Mesothelial cell of epicardium (in vitro differentiated cells): Measurements from ENCODE around the gene SCMH1. TPM values are rescaled to one million over a fixed set of nuclear protein-coding genes. Genes with fewer than 3 reads are reported as not detected.

Source experiments
- DNase-seq, 2 experiments: peaks; one replicate each; pipeline ENCODE4 v3.0.0; 2021; ENCODE audit warnings: low spot score in 2 of 2; ENCODE audit not compliant: unreplicated experiment in 2 of 2
- H3K27ac Mint-ChIP-seq: 2 replicates; pipeline ENCODE4 v1.8.0; 2021; ENCODE audit warnings: mixed read lengths
- H3K27me3 Mint-ChIP-seq: 2 replicates; pipeline ENCODE4 v1.8.0; 2021; ENCODE audit warnings: low read depth, mixed read lengths
- H3K36me3 Mint-ChIP-seq: 2 replicates; pipeline ENCODE4 v1.8.0; 2021; ENCODE audit warnings: mixed read lengths
- H3K4me1 Mint-ChIP-seq: 2 replicates; pipeline ENCODE4 v1.8.0; 2021; ENCODE audit warnings: mixed read lengths
- H3K4me3 Mint-ChIP-seq: 2 replicates; pipeline ENCODE4 v1.8.0; 2021; ENCODE audit warnings: mild to moderate bottlenecking, moderate library complexity, mixed read lengths
- H3K9me3 Mint-ChIP-seq: 2 replicates; pipeline ENCODE4 v1.8.0; 2021; ENCODE audit warnings: mixed read lengths
- CTCF ChIP-seq: fragments of 200-600 bp; sonication (generic); IDR thresholded peaks from one replicate; pipeline ENCODE4 v1.5.0; 2021; ENCODE audit warnings: antibody characterized with exemption; ENCODE audit not compliant: unreplicated experiment
- total RNA-seq: library from RNA; stranded (reverse); gene quantifications from 3 replicates; pipeline ENCODE4 v1.2.1, GENCODE V29; 2021

SCMH1 gene
- total RNA-seq, 1 donor from 2014 or later: 59.1 TPM

DNA sequence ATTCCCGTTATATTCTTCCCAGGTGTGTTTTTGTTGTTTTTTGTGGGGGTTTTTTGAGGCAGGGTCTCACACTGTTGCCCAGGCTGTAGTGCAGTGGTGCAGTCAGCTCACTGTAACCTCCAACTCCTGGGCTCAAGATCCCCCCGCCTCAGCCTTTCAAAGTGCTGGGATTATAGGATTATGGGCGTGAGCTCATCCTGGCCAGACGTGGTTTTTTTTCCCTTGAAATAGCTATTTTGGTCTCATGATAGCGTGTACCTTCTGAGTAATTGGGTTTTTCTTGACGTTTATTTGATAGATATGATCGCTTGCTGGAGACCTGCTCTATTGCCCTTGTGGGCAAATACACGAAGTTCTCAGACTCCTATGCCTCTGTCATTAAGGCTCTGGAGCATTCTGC, 245.0 kb downstream of the SCMH1 start:
- H3K4me1 Mint-ChIP-seq: peaks cover 2% of the 10 kb centered on the region
- peaks cover 57% of the 10 kb centered on the region for H3K36me3 Mint-ChIP-seq
- no peak for TF ChIP-seq CTCF
- DNase-seq: no peak
- H3K4me3 Mint-ChIP-seq: no peak overlapping the region
- H3K27me3 Mint-ChIP-seq: no peaks in the 10 kb centered on the region
- no peaks in the 10 kb centered on the region for H3K9me3 Mint-ChIP-seq
- H3K27ac Mint-ChIP-seq: no peak overlapping the region

DNA sequence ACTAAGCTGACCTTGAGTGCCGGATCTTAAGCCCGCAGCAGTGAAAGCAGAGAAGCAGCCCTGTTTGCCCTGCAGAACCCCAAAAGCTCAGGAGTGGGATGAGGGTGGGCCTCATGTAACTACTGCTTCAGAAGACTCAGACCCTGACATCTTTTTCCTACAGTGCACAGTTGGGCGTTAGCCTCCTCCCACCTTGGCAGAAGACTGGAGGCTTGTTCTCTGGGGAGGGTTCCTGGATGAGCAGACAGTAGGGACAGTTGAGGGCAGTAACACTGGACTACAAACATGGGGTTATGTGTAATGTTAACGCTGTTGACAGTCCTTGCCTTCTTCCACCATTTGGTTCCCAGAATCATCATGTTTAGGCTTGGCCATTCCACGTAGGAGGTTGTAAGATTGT, 253.0 kb downstream of the SCMH1 start:
- Mint-ChIP-seq H3K36me3 (peaks cover 63% of the 10 kb centered on the region), H3K4me3 (no peak overlapping the region), H3K27me3 (no peaks in the 10 kb centered on the region), H3K27ac (no peak overlapping the region), H3K9me3 (no peaks in the 10 kb centered on the region), H3K4me1 (peaks cover 17% of the 10 kb centered on the region)
- no peak for TF ChIP-seq CTCF
- no peak for DNase-seq

DNA sequence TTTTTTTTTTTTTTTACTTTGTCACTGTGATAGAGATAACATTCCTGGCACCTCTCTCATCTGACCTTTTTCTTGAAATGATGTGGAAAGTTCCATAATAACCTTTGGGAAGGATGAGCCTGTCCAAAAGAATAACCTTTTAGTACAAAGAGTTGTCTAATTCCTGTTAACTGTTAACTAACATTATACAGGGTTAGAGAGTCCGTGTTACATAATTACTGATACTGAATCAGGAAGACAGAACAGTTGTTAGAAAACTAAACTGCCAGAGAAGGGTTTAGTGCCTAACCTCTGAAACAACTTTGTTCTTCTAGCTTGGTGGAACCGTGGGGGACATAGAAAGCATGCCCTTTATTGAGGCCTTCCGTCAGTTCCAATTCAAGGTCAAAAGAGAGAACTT, 253.8 kb downstream of the SCMH1 start:
- H3K27ac Mint-ChIP-seq: no peak overlapping the region
- DNase-seq: no peak
- no peaks in the 10 kb centered on the region for H3K9me3 Mint-ChIP-seq
- no peak overlapping the region for H3K4me3 Mint-ChIP-seq
- H3K4me1 Mint-ChIP-seq: peaks cover 17% of the 10 kb centered on the region
- H3K27me3 Mint-ChIP-seq: no peaks in the 10 kb centered on the region
- H3K36me3 Mint-ChIP-seq: peaks cover 60% of the 10 kb centered on the region
- TF ChIP-seq CTCF: no peak

DNA sequence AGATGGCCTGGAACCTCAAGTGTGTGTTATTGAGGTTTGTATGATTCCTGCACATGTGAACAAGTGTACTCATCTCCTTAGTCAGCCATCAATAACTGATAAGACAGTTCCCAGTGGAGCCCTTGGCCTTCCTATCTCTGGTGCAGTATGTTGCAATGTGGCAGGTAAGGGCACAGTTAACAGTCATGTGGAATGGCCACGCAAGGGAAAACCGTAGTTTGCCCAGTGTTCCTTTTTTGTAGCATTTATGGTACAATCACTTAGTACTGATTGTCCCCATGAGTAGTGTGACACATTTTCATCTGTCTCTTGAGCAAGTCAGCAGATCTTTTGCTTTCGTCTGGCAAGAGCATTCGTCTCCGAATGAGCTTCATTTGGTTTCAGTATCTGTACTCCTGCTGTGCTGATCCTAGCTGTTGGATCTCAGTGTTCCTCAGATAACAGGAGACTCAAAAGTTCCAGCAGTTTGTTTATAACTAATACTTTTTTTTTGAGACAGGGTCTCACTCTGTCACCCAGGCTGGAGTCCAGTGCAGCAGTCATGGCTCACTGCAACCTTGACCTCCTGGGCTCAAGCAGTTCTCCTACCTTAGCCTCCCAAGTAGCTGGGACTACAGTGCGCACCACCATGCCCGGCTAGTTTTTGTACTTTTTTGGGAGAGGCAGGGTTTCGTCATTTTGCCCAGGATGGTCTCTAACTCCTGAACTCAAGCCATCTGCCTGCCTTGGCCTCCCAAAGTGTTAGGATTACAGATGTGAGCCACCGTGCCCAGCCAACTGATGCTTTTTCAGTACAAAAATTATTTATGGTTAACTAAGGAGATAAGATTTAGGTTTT, 254.4 kb downstream of the SCMH1 start:
- no peak for DNase-seq
- Mint-ChIP-seq H3K27ac (no peak overlapping the region), H3K9me3 (no peaks in the 10 kb centered on the region), H3K4me3 (no peak overlapping the region), H3K36me3 (peaks cover 59% of the 10 kb centered on the region), H3K4me1 (peaks cover 17% of the 10 kb centered on the region), H3K27me3 (no peaks in the 10 kb centered on the region)
- TF ChIP-seq CTCF: no peak

GRCh38 chr1:40986956-40987355, 255.2 kb downstream of the SCMH1 start:
- no peak overlapping the region for H3K27ac Mint-ChIP-seq
- peaks cover 54% of the 10 kb centered on the region for H3K36me3 Mint-ChIP-seq

More at GRCh38 chr1:40986956-40987355, 255.2 kb downstream of the SCMH1 start:
- DNase-seq: no peak
- peaks cover 24% of the 10 kb centered on the region for H3K4me1 Mint-ChIP-seq
- no peaks in the 10 kb centered on the region for H3K9me3 Mint-ChIP-seq
- no peaks in the 10 kb centered on the region for H3K27me3 Mint-ChIP-seq
- no peak for TF ChIP-seq CTCF
- H3K4me3 Mint-ChIP-seq: no peak overlapping the region
